Lung (tissue), 12 donors: ENCODE results near the gene PRKCH. TPM values are rescaled to one million over a fixed set of nuclear protein-coding genes. Genes with fewer than 3 reads are reported as not detected.

Experiments used
- ATAC-seq: fragments of 200-7000 bp; cut with Tn5 transposase; one replicate; pipeline ENCODE4 v1.9.1; 2020; ENCODE audit warnings: moderate number of reproducible peaks; ENCODE audit not compliant: insufficient read depth, low FRiP score
- DNase-seq, 3 donors: peaks; one replicate each; pipeline ENCODE4 v3.0.0-alpha.2; 2013 to 2017
- H3K27ac ChIP-seq, 2 donors: one replicate each; pipeline ENCODE4 v1.5.1; 2013; ENCODE audit warnings: mild to moderate bottlenecking in 2 of 2, moderate library complexity in 2 of 2, control low read depth in 1 of 2, inconsistent platforms in 1 of 2, low read depth in 1 of 2, low read length in 1 of 2
- H3K27me3 ChIP-seq, 3 donors: one replicate each; pipeline ENCODE4 v1.5.1; 2013; ENCODE audit warnings: low read length in 2 of 3; ENCODE audit not compliant: control insufficient read depth in 3 of 3, insufficient read depth in 3 of 3
- H3K36me3 ChIP-seq, 4 donors: one replicate each; pipeline ENCODE4 v1.5.1; 2013; ENCODE audit warnings: low read length in 4 of 4, mild to moderate bottlenecking in 1 of 4, moderate library complexity in 1 of 4; ENCODE audit not compliant: control insufficient read depth in 4 of 4, insufficient read depth in 4 of 4
- H3K4me1 ChIP-seq, 5 donors: one replicate each; pipeline ENCODE4 v1.5.1; 2013; ENCODE audit warnings: low read length in 5 of 5, mild to moderate bottlenecking in 2 of 5, moderate library complexity in 1 of 5; ENCODE audit not compliant: control insufficient read depth in 5 of 5, insufficient read depth in 5 of 5
- H3K4me3 ChIP-seq: one replicate; pipeline ENCODE4 v1.5.1; 2013; ENCODE audit warnings: mild to moderate bottlenecking, control low read depth, moderate library complexity
- H3K9ac ChIP-seq, 2 donors: one replicate each; pipeline ENCODE4 v1.5.1; 2013; ENCODE audit warnings: low read length in 2 of 2, control low read depth in 1 of 2; ENCODE audit not compliant: insufficient read depth in 1 of 2
- H3K9me3 ChIP-seq, 4 donors: one replicate each; pipeline ENCODE4 v1.5.1; 2013; ENCODE audit warnings: low read length in 3 of 4, mild to moderate bottlenecking in 1 of 4, moderate library complexity in 1 of 4; ENCODE audit not compliant: control insufficient read depth in 4 of 4, insufficient read depth in 3 of 4
- WGBS, 2 donors: extraction: QIAGEN DNeasy Blood & Tissue Kit; methylation state at CpG; one replicate each; pipeline ENCODE4 v1.1.7; 2013; 5-methylcytosine and 5-hydroxymethylcytosine counted together
- polyA plus RNA-seq, 2 donors: library from polyadenylated mRNA; stranded (reverse); fragments of 200-250 nt; gene quantifications; one replicate each; pipeline ENCODE4 v1.2.1, GENCODE V29; 2013
- total RNA-seq, 2 donors: library from RNA; depleted of rRNA in 1 of 2; stranded (reverse); fragments of >200 nt in 1 of 2; gene quantifications; one replicate each; pipeline ENCODE4 v1.2.1, GENCODE V29; 2014 to 2021
- TF ChIP-seq, protein P1 (sequence below): IDR thresholded peaks from 2 replicates; pipeline ENCODE4 v1.5.1; 2012; ENCODE audit warnings: mild to moderate bottlenecking; ENCODE audit errors: control extremely low read depth, extremely low read depth
- donor health status: control.
- donor health status: control.
- donor health status: Bipolar disorder and iron deficiency.
- donor health status: healthy.
- donor health status: DM: yes; HTN: yes; CAD: no.

Gene PRKCH
- total and polyA plus RNA-seq, 4 donors = 12.9 to 126 (median 51.4) TPM

DNA sequence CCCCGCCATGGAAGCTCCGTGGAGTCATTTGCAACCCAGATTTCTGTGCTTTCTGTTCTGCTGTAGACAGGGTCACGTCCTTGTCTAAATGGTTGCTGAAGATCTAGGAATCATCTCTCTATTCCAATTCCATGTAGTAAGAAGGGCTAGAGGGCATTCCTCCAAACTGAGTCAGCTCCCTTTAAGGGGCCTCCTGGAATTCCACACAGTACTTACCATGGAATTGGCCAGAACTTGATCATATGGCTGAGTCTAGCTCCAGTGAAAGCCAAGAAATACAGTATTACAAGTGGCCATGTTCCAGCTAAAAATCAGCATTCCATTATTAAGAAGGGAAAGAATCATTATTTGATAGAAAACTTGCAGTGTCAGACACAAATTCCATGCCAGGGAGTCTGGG, 171.9 kb downstream of the PRKCH start:
- WGBS, 2 donors = 64 to 67% methylated on average over 3 of the region's 3 CpGs
- TF ChIP-seq, protein P1, sequence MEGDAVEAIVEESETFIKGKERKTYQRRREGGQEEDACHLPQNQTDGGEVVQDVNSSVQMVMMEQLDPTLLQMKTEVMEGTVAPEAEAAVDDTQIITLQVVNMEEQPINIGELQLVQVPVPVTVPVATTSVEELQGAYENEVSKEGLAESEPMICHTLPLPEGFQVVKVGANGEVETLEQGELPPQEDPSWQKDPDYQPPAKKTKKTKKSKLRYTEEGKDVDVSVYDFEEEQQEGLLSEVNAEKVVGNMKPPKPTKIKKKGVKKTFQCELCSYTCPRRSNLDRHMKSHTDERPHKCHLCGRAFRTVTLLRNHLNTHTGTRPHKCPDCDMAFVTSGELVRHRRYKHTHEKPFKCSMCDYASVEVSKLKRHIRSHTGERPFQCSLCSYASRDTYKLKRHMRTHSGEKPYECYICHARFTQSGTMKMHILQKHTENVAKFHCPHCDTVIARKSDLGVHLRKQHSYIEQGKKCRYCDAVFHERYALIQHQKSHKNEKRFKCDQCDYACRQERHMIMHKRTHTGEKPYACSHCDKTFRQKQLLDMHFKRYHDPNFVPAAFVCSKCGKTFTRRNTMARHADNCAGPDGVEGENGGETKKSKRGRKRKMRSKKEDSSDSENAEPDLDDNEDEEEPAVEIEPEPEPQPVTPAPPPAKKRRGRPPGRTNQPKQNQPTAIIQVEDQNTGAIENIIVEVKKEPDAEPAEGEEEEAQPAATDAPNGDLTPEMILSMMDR = no peak
- Histone ChIP-seq H3K4me1 (peaks cover 9 to 32% (median 22%) of the 10 kb centered on the region in 5 donors), H3K27me3 (no peaks in the 10 kb centered on the region), H3K9ac (no peak overlapping the region), H3K36me3 (peaks cover 0 to 11% (median 0%) of the 10 kb centered on the region in 4 donors), H3K27ac (no peak overlapping the region), H3K9me3 (no peaks in the 10 kb centered on the region), H3K4me3 (no peak overlapping the region)
- no peak for ATAC-seq
- peak; percentile 34 to 82 (median 66) for DNase-seq

DNA sequence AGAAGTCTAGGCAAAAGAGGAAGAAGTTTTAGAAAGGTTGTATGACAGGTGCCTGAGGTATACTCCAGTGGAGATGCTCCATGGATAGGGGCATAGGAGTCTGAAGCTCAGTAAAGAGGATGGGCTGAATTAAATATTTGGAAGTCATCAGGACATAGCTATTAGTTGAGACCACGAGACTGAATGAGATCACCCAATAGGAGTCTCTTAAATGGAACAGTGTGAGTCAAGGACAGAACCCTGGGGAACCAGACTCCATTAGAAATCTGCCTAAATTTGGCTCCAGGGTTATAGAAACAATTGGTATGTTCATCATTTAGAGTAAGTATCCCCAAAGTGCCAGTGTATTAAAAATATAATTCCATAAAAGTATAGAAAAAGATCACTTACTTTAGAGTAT, 172.6 kb downstream of the PRKCH start:
- no peak for ATAC-seq
- no peaks in the 10 kb centered on the region for H3K9me3 ChIP-seq

DNA sequence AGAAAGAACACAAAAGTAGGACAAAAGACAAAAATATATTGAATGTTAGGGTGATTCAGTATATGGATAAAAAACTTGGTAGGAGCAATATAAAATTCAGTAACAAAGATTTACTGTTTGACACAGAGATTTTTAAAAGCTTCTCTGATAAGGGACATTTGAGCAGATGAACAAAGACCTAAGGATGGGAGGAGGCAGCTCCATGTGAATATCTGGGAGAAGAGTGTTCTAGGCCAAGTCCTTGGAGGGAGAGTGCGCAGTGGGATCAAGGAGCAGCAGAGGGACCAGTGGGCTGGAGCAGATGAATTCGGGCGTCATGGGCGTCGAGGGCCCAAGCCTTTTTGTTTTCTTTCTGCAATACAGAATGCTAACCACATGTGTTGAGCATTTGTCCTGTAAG, 174.4 kb downstream of the PRKCH start:
- Histone ChIP-seq H3K4me3 (no peak overlapping the region), H3K36me3 (peaks cover 0 to 9% (median 0%) of the 10 kb centered on the region in 4 donors), H3K27me3 (no peaks in the 10 kb centered on the region), H3K9ac (no peak overlapping the region), H3K4me1 (peaks cover 4 to 24% (median 13%) of the 10 kb centered on the region in 5 donors), H3K9me3 (no peaks in the 10 kb centered on the region), H3K27ac (no peak overlapping the region)
- no peak for ATAC-seq
- 96 to 99% methylated on average over 5 of the region's 5 CpGs for WGBS, 2 donors
- no peak for DNase-seq
- TF ChIP-seq, protein P1 = no peak

More for the DNA sequence above, 172.6 kb downstream of the PRKCH start:
- DNase-seq = no peak
- Histone ChIP-seq H3K27me3 (no peaks in the 10 kb centered on the region), H3K27ac (no peak overlapping the region), H3K4me3 (no peak overlapping the region), H3K9ac (no peak overlapping the region), H3K4me1 (peaks cover 9 to 31% (median 22%) of the 10 kb centered on the region in 5 donors), H3K36me3 (peaks cover 0 to 11% (median 0%) of the 10 kb centered on the region in 4 donors)
- WGBS, 2 donors = 88 to 89% methylated on average over 1 of the region's 1 CpG
- TF ChIP-seq, protein P1 = no peak

DNA sequence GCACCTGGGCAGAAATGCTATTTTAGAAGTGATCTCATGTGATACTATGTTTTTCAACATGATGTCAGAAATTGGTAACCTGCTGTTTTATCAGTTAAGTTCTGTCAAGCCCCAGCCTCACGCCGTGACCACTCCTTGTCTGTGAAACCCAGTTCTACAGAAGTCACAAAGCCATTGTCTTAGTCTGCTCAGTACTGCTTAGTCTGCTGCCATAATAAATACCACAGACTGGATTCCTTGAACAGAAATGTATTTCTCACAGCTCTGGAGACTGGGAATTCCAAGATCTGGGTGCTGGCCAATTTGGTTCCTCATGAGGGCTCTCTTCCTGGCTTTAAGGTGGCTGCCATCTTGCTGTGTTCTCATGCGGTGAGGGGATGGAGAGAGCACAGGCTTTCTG, 176.9 kb downstream of the PRKCH start:
- Histone ChIP-seq H3K27ac (peak overlapping the region in 1 of 2 donors; percentile 8), H3K4me1 (peaks cover 4 to 14% (median 7%) of the 10 kb centered on the region in 5 donors), H3K9ac (no peak overlapping the region), H3K27me3 (no peaks in the 10 kb centered on the region), H3K9me3 (no peaks in the 10 kb centered on the region), H3K4me3 (no peak overlapping the region), H3K36me3 (peaks cover 0 to 5% (median 0%) of the 10 kb centered on the region in 4 donors)
- WGBS, 2 donors = 24 to 26% methylated on average over 3 of the region's 3 CpGs
- TF ChIP-seq, protein P1 = no peak
- ATAC-seq (no peak), DNase-seq (peak in 1 of 3 donors; percentile 47)
